ENCODE results near the gene EIF2B5.
A peak's percentile ranks its signal among the peaks of the same experiment; 100 is the strongest.

EIF2B5 gene

DNA sequence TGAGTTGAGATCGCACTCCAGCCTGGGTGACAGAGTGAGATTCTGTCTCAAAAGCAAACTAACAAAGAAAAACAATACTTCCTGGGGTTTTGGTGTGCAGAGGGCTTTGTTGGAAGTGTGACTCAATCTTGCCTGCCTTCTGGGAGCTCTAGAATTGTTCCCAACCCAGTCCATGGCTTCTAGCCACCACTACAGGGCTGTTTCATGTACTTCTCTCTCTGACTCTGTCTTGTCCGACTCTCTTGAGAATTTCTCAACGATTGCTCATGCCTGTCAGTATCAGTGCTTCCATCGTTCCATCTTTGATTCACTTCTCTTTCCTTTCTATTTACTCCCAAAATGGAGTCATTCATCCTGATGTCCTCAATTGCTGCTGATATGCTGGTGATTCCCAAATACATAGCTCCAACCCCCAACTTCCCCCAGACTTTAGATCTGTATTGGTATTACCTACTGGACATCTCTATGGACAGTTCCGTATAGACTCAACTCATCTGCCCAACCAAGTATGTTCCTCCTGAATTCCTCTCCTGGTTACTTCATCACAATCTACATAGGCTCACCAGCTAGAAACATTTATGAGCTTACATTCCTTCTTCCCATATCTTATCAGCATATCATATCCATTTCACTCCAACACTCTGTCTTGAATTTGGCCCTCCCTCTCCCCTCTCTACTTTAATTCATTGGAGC is 37.7 kb downstream of the EIF2B5 start:
- no peak for DNase-seq

DNA sequence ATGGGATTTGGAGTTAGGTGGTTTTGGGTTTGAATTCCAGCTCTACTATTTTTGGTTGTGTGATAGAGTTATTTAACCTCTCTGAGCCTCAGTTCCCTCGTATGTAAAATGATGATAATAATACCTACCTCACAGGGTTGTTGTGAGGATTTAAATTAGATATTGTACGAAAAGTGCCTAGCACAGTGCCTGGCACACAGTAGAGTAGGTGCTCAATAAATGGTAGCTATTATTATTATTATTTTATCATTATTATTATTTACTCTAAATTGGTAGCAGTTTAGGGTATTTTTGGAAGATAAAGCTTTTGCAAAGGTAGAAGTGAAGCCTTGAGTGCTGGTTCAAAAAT is 38.2 kb downstream of the EIF2B5 start:
- DNase-seq = no peak

- DNase-seq = no peak
Observed at GRCh38 chr3:184174284-184174645, 39.1 kb downstream of the EIF2B5 start.

GRCh38 chr3:184174646-184175492 is 39.7 kb downstream of the EIF2B5 start, which contains the start of gene AP2M1:
Gene AP2M1 (plus strand): TSS chr3:184174855. CDS start chr3:184176994, 2,139 bp downstream.
- peak; percentile 64 to 100 (median 97) for DNase-seq

- peak in 2 of 56 donors; percentile 15 to 36 for DNase-seq
Observed at GRCh38 chr3:184175506-184175905, 40.3 kb downstream of the EIF2B5 start.

DNA sequence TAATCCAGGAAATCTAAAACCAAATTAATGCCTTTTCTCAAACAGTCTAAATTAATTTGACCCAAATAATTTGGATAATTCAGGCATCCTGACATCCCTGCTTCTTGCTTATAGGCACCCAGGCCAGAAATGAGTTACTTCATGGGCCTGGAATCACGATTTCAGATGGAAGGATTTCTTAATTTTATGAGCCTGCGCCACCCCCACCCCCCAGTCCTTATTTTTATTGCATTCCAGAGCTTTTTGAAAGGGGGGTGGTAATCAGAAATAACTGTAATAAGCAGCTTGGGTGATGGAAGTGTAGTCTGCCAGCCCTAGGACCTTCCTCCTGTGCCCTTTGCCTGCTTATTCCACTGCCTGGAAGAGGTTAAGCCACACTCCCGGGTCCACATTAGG is 40.8 kb downstream of the EIF2B5 start:
- no peak for DNase-seq

DNA sequence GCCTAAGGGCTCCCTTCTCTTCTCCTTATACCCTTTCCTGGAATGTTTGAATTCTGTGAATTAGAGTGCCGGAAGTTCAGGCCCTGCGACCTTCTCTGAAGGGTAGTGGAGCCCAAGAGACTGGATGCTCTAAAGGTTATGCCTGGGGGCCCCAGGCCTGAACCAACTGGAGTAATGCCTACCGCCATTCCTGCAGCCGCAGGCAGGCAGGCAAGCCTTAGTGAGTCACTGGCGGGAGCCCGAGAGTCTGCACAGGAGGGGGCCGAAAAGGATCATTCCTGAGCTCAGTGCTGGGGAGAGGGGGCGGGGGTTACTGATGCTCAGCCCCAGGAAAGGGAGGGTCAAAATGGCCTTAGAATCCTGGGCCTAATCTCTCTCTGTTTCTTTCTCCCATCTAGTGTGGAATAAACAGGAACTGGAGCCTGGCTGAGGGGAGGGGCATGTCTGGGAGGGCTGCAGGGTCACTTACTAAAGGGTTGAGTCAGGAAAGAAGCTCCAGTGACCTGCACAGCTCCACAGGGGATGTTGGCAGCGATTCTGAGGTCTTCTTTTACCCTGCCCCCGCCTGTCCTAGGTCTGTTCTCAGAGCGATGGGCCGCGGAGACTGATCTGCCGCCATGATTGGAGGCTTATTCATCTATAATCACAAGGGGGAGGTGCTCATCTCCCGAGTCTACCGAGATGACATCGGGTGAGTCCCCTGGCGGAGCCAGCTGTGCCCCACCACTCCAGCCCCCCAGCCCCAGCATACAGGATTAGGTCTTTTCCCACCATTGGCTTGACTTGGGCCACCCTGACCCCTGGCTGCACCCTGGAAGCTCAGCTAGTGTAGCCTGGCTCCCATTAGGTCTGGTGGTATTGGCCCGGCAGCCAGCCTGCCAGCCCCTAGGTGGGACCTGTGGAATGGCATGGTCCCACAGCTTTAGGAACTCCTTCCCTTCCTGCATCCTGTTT is 41.5 kb downstream of the EIF2B5 start:
- peak in 25 of 56 donors; percentile 6 to 74 (median 36) for DNase-seq

GRCh38 chr3:184177331-184177731 is 42.2 kb downstream of the EIF2B5 start:
- no peak for DNase-seq

GRCh38 chr3:184177767-184178306 is 42.7 kb downstream of the EIF2B5 start:
- no peak for DNase-seq

DNA sequence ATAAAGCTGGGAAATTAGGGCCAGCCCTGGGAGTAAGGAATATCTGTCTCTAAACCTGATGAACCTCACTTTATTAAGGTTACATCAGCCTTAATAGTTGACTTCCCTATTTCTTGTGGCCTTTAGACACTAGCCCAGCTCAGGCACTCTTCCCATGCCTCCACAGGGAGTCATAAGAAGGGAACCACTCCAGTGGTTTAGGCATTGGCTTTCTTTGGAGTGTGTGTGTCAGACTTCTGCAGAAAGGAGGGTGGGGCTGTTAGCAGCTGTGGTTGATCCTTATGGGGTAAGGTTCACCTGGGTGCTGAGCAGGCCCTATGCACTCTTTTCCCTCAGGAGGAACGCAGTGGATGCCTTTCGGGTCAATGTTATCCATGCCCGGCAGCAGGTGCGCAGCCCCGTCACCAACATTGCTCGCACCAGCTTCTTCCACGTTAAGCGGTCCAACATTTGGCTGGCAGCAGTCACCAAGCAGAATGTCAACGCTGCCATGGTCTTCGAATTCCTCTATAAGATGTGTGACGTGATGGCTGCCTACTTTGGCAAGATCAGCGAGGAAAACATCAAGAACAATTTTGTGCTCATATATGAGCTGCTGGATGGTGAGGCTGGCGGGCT is 43.5 kb downstream of the EIF2B5 start:
- no peak for DNase-seq

DNA sequence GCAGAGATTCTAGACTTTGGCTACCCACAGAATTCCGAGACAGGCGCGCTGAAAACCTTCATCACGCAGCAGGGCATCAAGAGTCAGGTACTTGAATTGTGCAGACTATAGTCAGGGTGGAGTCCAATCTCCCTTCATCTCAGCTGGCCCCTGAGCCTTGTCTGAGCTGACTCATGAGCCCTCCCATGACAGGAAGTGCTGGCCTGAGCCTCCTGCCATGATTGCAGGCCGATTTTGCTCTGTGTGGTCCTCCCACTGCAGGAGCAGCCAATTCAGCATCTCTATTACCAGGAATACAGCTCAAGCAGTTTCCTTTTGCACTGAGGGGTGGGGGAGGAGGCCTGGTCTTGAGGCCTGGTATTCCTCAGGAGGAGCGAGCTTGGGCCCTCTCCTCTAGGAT is 45.0 kb downstream of the EIF2B5 start:
- DNase-seq = no peak

GRCh38 chr3:184181596-184181995 is 46.4 kb downstream of the EIF2B5 start:
- DNase-seq = no peak

DNA sequence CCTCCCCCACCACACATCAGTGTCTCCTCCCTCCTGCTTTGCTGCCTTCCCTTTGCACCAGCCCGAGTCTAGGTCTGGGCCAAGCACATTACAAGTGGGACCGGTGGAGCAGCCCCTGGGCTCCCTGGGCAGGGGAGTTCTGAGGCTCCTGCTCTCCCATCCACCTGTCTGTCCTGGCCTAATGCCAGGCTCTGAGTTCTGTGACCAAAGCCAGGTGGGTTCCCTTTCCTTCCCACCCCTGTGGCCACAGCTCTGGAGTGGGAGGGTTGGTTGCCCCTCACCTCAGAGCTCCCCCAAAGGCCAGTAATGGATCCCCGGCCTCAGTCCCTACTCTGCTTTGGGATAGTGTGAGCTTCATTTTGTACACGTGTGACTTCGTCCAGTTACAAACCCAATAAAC is 48.5 kb downstream of the EIF2B5 start:
- DNase-seq = no peak

- DNase-seq = no peak
Observed at GRCh38 chr3:184184546-184185230, 49.5 kb downstream of the EIF2B5 start.

DNA sequence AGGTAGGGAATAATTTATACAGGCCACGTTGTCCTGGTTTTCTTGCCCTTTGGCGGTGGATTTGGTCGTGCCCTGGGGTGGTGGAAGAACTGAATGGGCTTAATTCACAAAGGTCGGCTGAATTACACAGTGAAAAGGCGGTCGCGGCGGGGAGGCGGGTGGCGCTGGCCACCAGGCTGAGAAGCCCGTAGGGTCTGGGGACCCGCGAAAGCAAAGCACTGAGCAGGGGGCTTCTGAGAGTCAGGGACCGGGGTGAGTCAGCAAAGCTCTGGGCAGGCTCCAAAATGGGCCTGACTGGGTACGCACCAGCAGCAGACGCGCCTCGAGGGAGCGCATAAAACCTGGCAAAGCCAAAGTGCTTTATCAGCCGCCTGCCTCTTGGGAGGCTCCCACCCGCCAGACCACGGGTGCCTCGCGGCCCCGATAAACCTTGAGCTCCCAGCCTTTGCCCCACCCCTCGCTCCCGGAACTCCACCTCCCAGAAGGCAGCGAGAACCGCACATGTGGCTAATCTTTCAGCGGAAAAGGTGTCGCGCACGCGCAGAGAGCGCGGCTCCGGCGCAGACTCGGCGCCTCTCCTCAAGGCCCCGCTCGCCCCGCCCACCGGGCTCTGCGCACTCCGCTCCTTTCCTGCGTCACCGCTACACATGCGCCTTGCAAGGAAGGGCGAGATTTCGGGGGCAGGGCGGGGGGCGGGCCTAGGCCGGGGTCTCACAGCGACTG is 50.5 kb downstream of the EIF2B5 start:
- peak; percentile 91 to 100 (median 98) for DNase-seq

- DNase-seq = peak in 2 of 56 donors; percentile 52 to 67
Observed at GRCh38 chr3:184186184-184186901, 51.2 kb downstream of the EIF2B5 start, which contains the start of gene ABCF3. Gene ABCF3 (plus strand): TSS chr3:184186199. CDS start chr3:184186208, 9 bp downstream.

- no peak for DNase-seq
Observed at GRCh38 chr3:184186902-184187207, 51.7 kb downstream of the EIF2B5 start.

DNA sequence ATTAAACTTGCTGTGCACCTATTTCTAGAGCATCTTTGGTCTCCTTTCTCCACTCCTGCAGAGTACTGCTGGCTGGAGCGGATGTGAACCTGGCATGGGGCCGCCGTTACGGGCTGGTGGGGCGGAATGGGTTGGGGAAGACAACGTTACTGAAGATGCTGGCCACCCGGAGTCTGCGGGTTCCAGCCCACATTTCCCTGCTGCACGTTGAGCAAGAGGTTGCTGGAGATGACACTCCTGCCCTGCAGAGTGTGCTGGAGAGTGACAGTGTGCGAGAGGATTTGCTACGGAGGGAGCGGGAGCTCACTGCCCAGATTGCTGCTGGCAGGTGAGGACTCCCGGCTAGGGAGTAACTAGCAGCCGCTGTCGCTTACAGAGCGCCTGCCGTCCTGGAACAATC is 52.9 kb downstream of the EIF2B5 start:
- no peak for DNase-seq

- no peak for DNase-seq
Observed at GRCh38 chr3:184189421-184189820, 54.3 kb downstream of the EIF2B5 start.
